OCI-LY3 (cell line): ENCODE measurements around the gene SDK1.

Experiments used
- EZH2phosphoT487 ChIP-seq: fragments of 200-600 bp; shearing (Covaris generic); IDR thresholded peaks from 2 replicates; pipeline ENCODE4 v1.6.1; 2018; ENCODE audit warnings: antibody characterized with exemption, mixed run types, low read depth
- TF ChIP-seq, protein P1 (sequence below): fragments of 200-600, 300-600 bp; sonication (generic); IDR thresholded peaks from 2 replicates; pipeline ENCODE4 v1.5.1; 2014; ENCODE audit warnings: antibody characterized with exemption, low read length, low read depth

DNA sequence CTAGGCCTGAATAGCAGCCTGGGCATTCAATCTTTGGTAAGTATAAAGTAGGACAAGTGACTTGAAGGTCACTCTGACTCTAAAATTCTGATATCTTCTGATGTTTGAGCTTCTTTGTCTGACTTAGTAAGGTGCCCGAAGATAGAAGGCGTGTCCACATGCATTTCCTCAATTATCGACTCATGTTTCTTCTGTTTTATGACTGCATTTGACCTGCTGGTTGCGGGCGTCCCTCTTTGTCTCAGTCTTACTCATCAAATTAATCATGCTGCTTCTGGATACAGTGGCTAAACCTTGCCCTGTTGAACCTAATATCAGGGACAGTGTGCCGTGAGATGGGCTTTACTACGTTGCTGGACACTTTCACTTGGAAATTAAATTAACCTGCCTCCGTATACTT, 534.1 kb downstream of the SDK1 start:
- TF ChIP-seq, protein P1, sequence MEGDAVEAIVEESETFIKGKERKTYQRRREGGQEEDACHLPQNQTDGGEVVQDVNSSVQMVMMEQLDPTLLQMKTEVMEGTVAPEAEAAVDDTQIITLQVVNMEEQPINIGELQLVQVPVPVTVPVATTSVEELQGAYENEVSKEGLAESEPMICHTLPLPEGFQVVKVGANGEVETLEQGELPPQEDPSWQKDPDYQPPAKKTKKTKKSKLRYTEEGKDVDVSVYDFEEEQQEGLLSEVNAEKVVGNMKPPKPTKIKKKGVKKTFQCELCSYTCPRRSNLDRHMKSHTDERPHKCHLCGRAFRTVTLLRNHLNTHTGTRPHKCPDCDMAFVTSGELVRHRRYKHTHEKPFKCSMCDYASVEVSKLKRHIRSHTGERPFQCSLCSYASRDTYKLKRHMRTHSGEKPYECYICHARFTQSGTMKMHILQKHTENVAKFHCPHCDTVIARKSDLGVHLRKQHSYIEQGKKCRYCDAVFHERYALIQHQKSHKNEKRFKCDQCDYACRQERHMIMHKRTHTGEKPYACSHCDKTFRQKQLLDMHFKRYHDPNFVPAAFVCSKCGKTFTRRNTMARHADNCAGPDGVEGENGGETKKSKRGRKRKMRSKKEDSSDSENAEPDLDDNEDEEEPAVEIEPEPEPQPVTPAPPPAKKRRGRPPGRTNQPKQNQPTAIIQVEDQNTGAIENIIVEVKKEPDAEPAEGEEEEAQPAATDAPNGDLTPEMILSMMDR: no peak
- no peak for TF ChIP-seq EZH2phosphoT487
